K562 (cell line): ENCODE results near the gene SHF. TPM values are rescaled to one million over a fixed set of nuclear protein-coding genes. Genes with fewer than 3 reads are reported as not detected.

Experiments used
- ATAC-seq: fragments of 200-7000 bp; cut with Tn5 transposase; 3 replicates; pipeline ENCODE4 v1.9.1; 2020; ENCODE audit warnings: moderate library complexity
- BruUV-seq: library from RNA; stranded (reverse); fragments of 400-500 nt; replicated peaks from 2 replicates; lab custom pipeline; 2021; lab: Mats Ljungman, UMichigan
- CTCF ChIA-PET: fragments of 300-600 bp; formaldehyde crosslinking; extraction: SDS; loops from one replicate; lab custom pipeline; 2021; ENCODE audit warnings: low intra/inter-chr PET ratio; lab: Yijun Ruan, JAX
- POLR2A ChIA-PET: fragments of 300-600, 350-650 bp; sonication (Branson Sonifier 250); formaldehyde crosslinking; extraction: SDS; loops from one replicate; lab custom pipeline; 2021; ENCODE audit warnings: antibody characterized with exemption, inconsistent platforms; lab: Yijun Ruan, JAX
- DNase-seq, 4 experiments: peaks; one replicate each; pipeline versions ENCODE4 v3.0.0 to v3.0.0-alpha.2; 2011 to 2018; ENCODE audit warnings: low spot score in 3 of 4, mixed read lengths in 3 of 4; ENCODE audit errors: extremely low read depth in 1 of 4
- FAIRE-seq: peaks from 2 replicates; lab custom pipeline; 2011; peaks lifted over from hg19 to GRCh38; lab: Jason Lieb, UNC
- H2AFZ ChIP-seq: 2 replicates; pipeline ENCODE4 v1.6.0; 2011; ENCODE audit warnings: low read depth, low read length, control low read depth, inconsistent platforms
- H3K27ac ChIP-seq: fragments of 200-600 bp; 3 replicates; pipeline ENCODE4 v1.8.0; 2011; ENCODE audit warnings: low read depth, mild to moderate bottlenecking, control low read depth, inconsistent platforms, low read length, moderate library complexity, mixed read lengths; ENCODE audit errors: extremely low read depth
- H3K27me3 ChIP-seq, 2 experiments: fragments of 300-600 bp in 1 of 2; 2 replicates in 1 of 2; 3 replicates in 1 of 2; pipeline versions ENCODE4 v1.6.0 to v1.8.0; 2011; ENCODE audit warnings: inconsistent platforms in 2 of 2, low read length in 2 of 2, mild to moderate bottlenecking in 1 of 2, mixed read lengths in 1 of 2, moderate library complexity in 1 of 2; ENCODE audit not compliant: control insufficient read depth in 2 of 2, insufficient read depth in 2 of 2
- H3K36me3 ChIP-seq: fragments of 300-600 bp; 3 replicates; pipeline ENCODE4 v1.8.0; 2011; ENCODE audit warnings: mild to moderate bottlenecking, low read length, inconsistent platforms; ENCODE audit not compliant: control insufficient read depth, insufficient read depth
- H3K4me1 ChIP-seq, 2 experiments: fragments of 200-600 bp in 1 of 2; replicated peaks in 1 of 2; 2 replicates in 1 of 2; 3 replicates in 1 of 2; pipeline versions ENCODE4 v1.5.1 to v1.8.0; 2011; ENCODE audit warnings: inconsistent platforms in 2 of 2, low read length in 2 of 2, mild to moderate bottlenecking in 1 of 2, mixed read lengths in 1 of 2, moderate library complexity in 1 of 2; ENCODE audit not compliant: control insufficient read depth in 2 of 2, insufficient read depth in 2 of 2
- H3K4me2 ChIP-seq: 2 replicates; pipeline ENCODE4 v1.6.1; 2011; ENCODE audit warnings: low read length, control low read depth, inconsistent platforms, mixed read lengths; ENCODE audit not compliant: insufficient read depth
- H3K4me3 ChIP-seq: fragments of 200-600 bp; sonication (generic), shearing (Covaris generic); 2 replicates; pipeline ENCODE4 v1.5.1; 2016; ENCODE audit warnings: control low read depth, inconsistent platforms
- H3K79me2 ChIP-seq: fragments of 200-600 bp; 3 replicates; pipeline ENCODE4 v1.8.0; 2011; ENCODE audit warnings: low read length, inconsistent platforms; ENCODE audit not compliant: control insufficient read depth, insufficient read depth
- H3K9ac ChIP-seq, 2 experiments: 2 replicates each; pipeline versions ENCODE4 v1.6.0 to v1.6.1; 2011; ENCODE audit warnings: low read depth in 2 of 2, low read length in 2 of 2, control low read depth in 1 of 2, inconsistent platforms in 1 of 2, mild to moderate bottlenecking in 1 of 2, mixed read lengths in 1 of 2; ENCODE audit not compliant: insufficient read depth in 1 of 2
- H3K9me1 ChIP-seq: one replicate; pipeline ENCODE4 v1.6.0; 2011; ENCODE audit warnings: inconsistent platforms, mild to moderate bottlenecking, low read length, moderate library complexity; ENCODE audit not compliant: control insufficient read depth, insufficient read depth
- H3K9me3 ChIP-seq: replicated peaks from 2 replicates; pipeline ENCODE4 v1.5.1; 2011; ENCODE audit warnings: low read depth, low read length, inconsistent platforms; ENCODE audit not compliant: control insufficient read depth, insufficient read depth
- H4K20me1 ChIP-seq: replicated peaks from 2 replicates; pipeline ENCODE4 v1.6.1; 2011; ENCODE audit warnings: low read length, inconsistent platforms, mixed read lengths; ENCODE audit not compliant: control insufficient read depth, insufficient read depth
- DACH1 ChIP-seq: fragments of 450-650 bp; IDR thresholded peaks from 2 replicates; pipeline ENCODE4 v1.6.1; 2018; ENCODE audit not compliant: partially characterized antibody
- FOSL1 ChIP-seq: fragments of 200-800 bp; sonication (Bioruptor generic); conservative IDR thresholded peaks from 2 replicates; pipeline ENCODE4 v1.6.1; 2016; ENCODE audit warnings: missing genetic modification characterization, missing compliant biosample characterization
- JUN ChIP-seq, 2 experiments: sonication (generic) in 1 of 2; formaldehyde crosslinking in 1 of 2; IDR thresholded peaks; 2 replicates each; pipeline versions ENCODE4 v1.6.1 to v1.8.0; 2012 to 2022; ENCODE audit warnings: borderline replicate concordance in 2 of 2, mild to moderate bottlenecking in 2 of 2, improper control_type of control experiment in 1 of 2, low read depth in 1 of 2, low read length in 1 of 2, missing genetic modification reagents in 1 of 2
- NBN ChIP-seq: fragments of 450-650 bp; IDR thresholded peaks from 2 replicates; pipeline ENCODE4 v1.6.1; 2016; ENCODE audit warnings: low read depth, mild to moderate bottlenecking
- NKRF ChIP-seq: fragments of 450-650 bp; IDR thresholded peaks from 2 replicates; pipeline ENCODE4 v1.6.1; 2016; ENCODE audit warnings: borderline replicate concordance
- ZNF121 ChIP-seq: sonication (generic); formaldehyde crosslinking; conservative IDR thresholded peaks from 2 replicates; pipeline ENCODE4 v1.8.0; 2022; ENCODE audit warnings: missing genetic modification reagents
- ZNF124 ChIP-seq: sonication (generic); formaldehyde crosslinking; IDR thresholded peaks from 2 replicates; pipeline ENCODE4 v1.8.1; 2022; ENCODE audit warnings: missing genetic modification reagents
- ZNF584 ChIP-seq: fragments of 200-800 bp; sonication (Bioruptor generic); IDR thresholded peaks from 2 replicates; pipeline ENCODE4 v1.6.1; 2016; ENCODE audit warnings: low read depth, mild to moderate bottlenecking, missing genetic modification characterization, missing compliant biosample characterization
- WGBS: fragments of 100-300 bp; shearing (Covaris generic); methylation state at CpG from one replicate; pipeline ENCODE4 v1.1.6; 2016; ENCODE audit warnings: low coverage, mixed read lengths; ENCODE audit not compliant: insufficient coverage; ENCODE audit errors: missing lambda C conversion rate; 5-methylcytosine and 5-hydroxymethylcytosine counted together
- in situ Hi-C: fragments of 300-500 bp; cut with MboI; formaldehyde crosslinking; loops from 4 replicates; pipeline ENCODE4 v1.15.0; 2018; ENCODE audit warnings: inconsistent platforms, mixed read lengths
- intact Hi-C: fragments of 100-400 bp; cut with micrococcal nuclease; formaldehyde crosslinking; loops from 2 replicates; pipeline ENCODE4 v1.14.2; 2022
- polyA plus RNA-seq, 8 experiments: library from polyadenylated mRNA; depleted of rRNA in 4 of 8; stranded (reverse) in 5 of 8; unstranded in 3 of 8; fragments of >200 nt; fragmentation: Nextera tagmentation in 2 of 8; fragmentation: Illumina TruSeq in 1 of 8; extraction: Ambion mirVana in 2 of 8; extraction: Trizol in 1 of 8; gene quantifications; 2 replicates each; pipeline versions ENCODE4 v1.2.1 to v1.2.3, GENCODE V29; 2011 to 2014; ENCODE audit warnings: inconsistent platforms in 1 of 8, missing spikeins in 1 of 8
- total RNA-seq, 7 experiments: library from RNA; depleted of rRNA in 6 of 7; stranded (reverse); fragments of >200 nt in 6 of 7; fragmentation: Illumina TruSeq in 2 of 7; extraction: Trizol in 2 of 7; gene quantifications; 2 replicates each; pipeline versions ENCODE4 v1.2.1 to v1.2.3, GENCODE V29; 2011 to 2021; ENCODE audit warnings: low replicate concordance in 1 of 7

SHF gene
- total and polyA plus RNA-seq, 9 of the 15 experiments (the other 6 are each of a cell fraction or from before 2014, with no cell fraction given) = 0.51 to 2.2 (median 0.85) TPM; not detected in 2

DNA sequence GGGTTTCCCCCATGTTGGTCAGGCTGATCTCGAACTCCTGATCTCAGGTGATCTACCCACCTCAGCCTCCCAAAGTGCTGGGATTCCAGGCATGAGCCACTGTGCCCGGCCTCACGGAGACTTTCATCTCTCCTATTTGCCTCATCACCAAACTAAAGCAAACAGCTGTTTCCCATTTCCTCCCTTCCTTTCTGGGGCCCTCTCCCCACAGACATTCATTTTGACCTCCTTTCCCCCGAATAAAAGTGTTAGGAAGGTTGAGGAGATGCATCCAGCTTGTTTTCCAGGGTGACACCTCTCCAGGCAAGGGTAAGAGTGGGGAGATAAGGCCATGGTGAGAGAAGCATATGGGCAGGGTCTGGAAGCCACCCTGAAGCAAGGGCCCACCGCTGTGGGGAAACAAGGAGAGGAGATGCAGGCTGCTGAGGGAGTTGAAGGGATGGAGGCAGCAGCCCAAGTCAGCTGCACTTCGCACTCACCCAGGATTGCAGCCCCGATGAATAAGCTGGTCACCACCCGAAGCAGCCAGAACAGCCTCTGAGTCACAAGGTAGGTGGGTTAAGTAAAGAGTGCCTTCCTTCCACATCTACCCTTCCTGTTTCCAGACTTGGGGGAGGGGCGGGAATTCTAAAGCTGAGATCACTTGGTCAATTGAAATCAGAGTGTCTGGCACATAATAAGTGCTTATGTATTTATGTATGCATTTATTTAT lies 65.9 kb downstream of the SHF start:
- H2AFZ ChIP-seq = no peak overlapping the region
- no peak overlapping the region for H3K4me2 ChIP-seq
- BruUV-seq = no TSS peak
- H3K36me3 ChIP-seq = no peaks in the 10 kb centered on the region
- WGBS = 4% methylated on average over 9 of the region's 9 CpGs
- intact Hi-C loops = no loop called here
- TF ChIP-seq DACH1 (peak; percentile 28), ZNF121 (CRISPR knock-in tag) (peak; percentile 64), ZNF584 (CRISPR knock-in tag) (no peak), FOSL1 (tag) (peak; percentile 47; the same call in 1 of the 2 replicates), JUN (IDR thresholded peaks at IDR 0.05; ENCODE audit: borderline replicate concordance, low read depth, low read length) (0 out of 2 replicates have a peak, but pooled peaks have one; percentile 10), JUN (CRISPR knock-in tag; IDR thresholded peaks at IDR 0.05; ENCODE audit: borderline replicate concordance) (no peak), ZNF124 (no peak), NKRF (no peak), NBN (no peak)
- no peaks in the 10 kb centered on the region for H3K79me2 ChIP-seq
- H3K27ac ChIP-seq = no peak overlapping the region
- no peaks in the 10 kb centered on the region for H3K9me1 ChIP-seq
- no peak overlapping the region for H3K4me3 ChIP-seq
- ChIA-PET POLR2A (interaction anchor here (0.8 to 1.1 kb wide), 2 partner anchors 10 to 35 kb away, joined by 3 read pairs; no protein-coding TSS in a partner anchor), CTCF (no interaction called here)
- no peak for FAIRE-seq
- no peak for DNase-seq
- H3K27me3 ChIP-seq = peaks cover 7 to 35% of the 10 kb centered on the region in 2 experiments; a peak in 4 of 5 replicates
- no peaks in the 10 kb centered on the region for H4K20me1 ChIP-seq
- no peak for ATAC-seq
- peaks cover 0 to 9% of the 10 kb centered on the region in 2 experiments; a peak in 3 of 5 replicates for H3K4me1 ChIP-seq
- H3K9ac ChIP-seq = no peak overlapping the region; a peak in 1 of 4 replicates
- no peaks in the 10 kb centered on the region for H3K9me3 ChIP-seq
- in situ Hi-C loops = loop anchor here (25.0 kb wide), 1 partner anchor 160 kb away; the partner anchor contains the start of gene TERB2
